DND-41 (cell line): ENCODE measurements around the gene FKBP9.
"Not testable (repeated sequence)": the region's sequence is repeated elsewhere in the genome, so short reads cannot be mapped to it uniquely, and the experiment has no call there.

Experiments used
- ATAC-seq: fragments of 200-7000 bp; cut with Tn5 transposase; 3 replicates; pipeline ENCODE4 v1.9.1; 2021; ENCODE audit warnings: low read depth; ENCODE audit not compliant: insufficient read depth
- DNase-seq: peaks from one replicate; pipeline ENCODE4 v3.0.0-alpha.2; 2020
- H2AFZ ChIP-seq: 2 replicates; pipeline ENCODE4 v1.6.0; 2012; ENCODE audit warnings: low read depth, low read length
- H3K27ac ChIP-seq: 2 replicates; pipeline ENCODE4 v1.5.1; 2012; ENCODE audit warnings: low read length, inconsistent platforms
- H3K27me3 ChIP-seq: fragments of 200-600 bp; sonication (generic); 2 replicates; pipeline ENCODE4 v1.6.0; 2012; ENCODE audit warnings: low read length, mild to moderate bottlenecking, inconsistent platforms; ENCODE audit not compliant: insufficient read depth, poor library complexity
- H3K36me3 ChIP-seq: 2 replicates; pipeline ENCODE4 v1.5.1; 2012; ENCODE audit warnings: low read length, inconsistent platforms; ENCODE audit not compliant: insufficient read depth
- H3K4me1 ChIP-seq: 2 replicates; pipeline ENCODE4 v1.5.1; 2012; ENCODE audit warnings: mild to moderate bottlenecking, low read length; ENCODE audit not compliant: insufficient read depth
- H3K4me2 ChIP-seq: 2 replicates; pipeline ENCODE4 v1.6.0; 2012; ENCODE audit warnings: mild to moderate bottlenecking, moderate library complexity, low read length, inconsistent platforms; ENCODE audit not compliant: insufficient read depth
- H3K4me3 ChIP-seq, 2 experiments: fragments of 200-600 bp in 1 of 2; shearing (Covaris generic) in 1 of 2; 2 replicates each; pipeline ENCODE4 v1.5.1; 2012 to 2016; ENCODE audit warnings: inconsistent platforms in 2 of 2, low read length in 2 of 2, mild to moderate bottlenecking in 2 of 2, low read depth in 1 of 2, moderate library complexity in 1 of 2
- H3K79me2 ChIP-seq: 2 replicates; pipeline ENCODE4 v1.6.0; 2012; ENCODE audit warnings: low read length, inconsistent platforms; ENCODE audit not compliant: insufficient read depth
- H3K9ac ChIP-seq: 2 replicates; pipeline ENCODE4 v1.6.0; 2012; ENCODE audit warnings: low read depth, mild to moderate bottlenecking, inconsistent platforms, low read length, moderate library complexity
- H3K9me3 ChIP-seq: 2 replicates; pipeline ENCODE4 v1.5.1; 2012; ENCODE audit warnings: low read length, moderate library complexity, mild to moderate bottlenecking, inconsistent platforms; ENCODE audit not compliant: insufficient read depth, severe bottlenecking
- H4K20me1 ChIP-seq: 2 replicates; pipeline ENCODE4 v1.6.0; 2012; ENCODE audit warnings: low read length; ENCODE audit not compliant: insufficient read depth
- CTCF ChIP-seq: IDR thresholded peaks from 2 replicates; pipeline ENCODE4 v1.5.1; 2012; ENCODE audit warnings: borderline replicate concordance, low read length, moderate library complexity, mild to moderate bottlenecking; ENCODE audit not compliant: poor library complexity, severe bottlenecking; ENCODE audit errors: extremely low read depth
- EZH2 ChIP-seq: IDR thresholded peaks from 3 replicates; pipeline ENCODE4 v1.6.1; 2012; ENCODE audit warnings: borderline replicate concordance, low read depth, mild to moderate bottlenecking, moderate library complexity, low read length, inconsistent platforms; ENCODE audit not compliant: severe bottlenecking

FKBP9 gene

GRCh38 chr7:32958046-32959025 lies 1.1 kb downstream of the FKBP9 start:
- no peak for DNase-seq
- H3K9ac ChIP-seq: no peak overlapping the region
- no peaks in the 10 kb centered on the region for H3K4me1 ChIP-seq
- no peak for TF ChIP-seq EZH2
- no peak for TF ChIP-seq CTCF
- no peaks in the 10 kb centered on the region for H3K79me2 ChIP-seq
- no peaks in the 10 kb centered on the region for H4K20me1 ChIP-seq
- H3K27ac ChIP-seq: no peak overlapping the region
- no peak overlapping the region for H3K4me2 ChIP-seq
- H2AFZ ChIP-seq: 0 out of 2 replicates have a peak overlapping the region, but pooled peaks have one; percentile 13
- H3K27me3 ChIP-seq: no peaks in the 10 kb centered on the region
- no peaks in the 10 kb centered on the region for H3K36me3 ChIP-seq
- no peak overlapping the region for H3K4me3 ChIP-seq
- H3K9me3 ChIP-seq: no peaks in the 10 kb centered on the region
- no peak for ATAC-seq

- H3K36me3 ChIP-seq, H4K20me1 ChIP-seq, H3K79me2 ChIP-seq, H3K4me1 ChIP-seq, H3K9ac ChIP-seq, DNase-seq, ATAC-seq, H2AFZ ChIP-seq, H3K27ac ChIP-seq, H3K4me2 ChIP-seq, H3K4me3 ChIP-seq, H3K27me3 ChIP-seq, H3K9me3 ChIP-seq: not testable (repeated sequence)
These were observed 6.7 kb downstream of the FKBP9 start for GRCh38 chr7:32963880-32964301.

GRCh38 chr7:32964461-32965159 lies 7.4 kb downstream of the FKBP9 start:
- not testable (repeated sequence) for H3K79me2 ChIP-seq, H3K4me3 ChIP-seq, H3K4me1 ChIP-seq, H3K36me3 ChIP-seq, H3K9me3 ChIP-seq, H3K4me2 ChIP-seq, H3K9ac ChIP-seq, H2AFZ ChIP-seq, H3K27ac ChIP-seq, H4K20me1 ChIP-seq, H3K27me3 ChIP-seq, DNase-seq
- peak; percentile 59; the same call in 2 of the 3 replicates for ATAC-seq

- not testable (repeated sequence) for H3K4me2 ChIP-seq, H3K27me3 ChIP-seq, H2AFZ ChIP-seq, H3K79me2 ChIP-seq, H3K9me3 ChIP-seq, ATAC-seq, H3K9ac ChIP-seq, H4K20me1 ChIP-seq, H3K4me1 ChIP-seq, H3K4me3 ChIP-seq, DNase-seq, H3K36me3 ChIP-seq, H3K27ac ChIP-seq
These were observed 9.4 kb downstream of the FKBP9 start for GRCh38 chr7:32966489-32967267.

GRCh38 chr7:32967268-32967582 lies 10.0 kb downstream of the FKBP9 start:
- H3K4me1 ChIP-seq, H3K79me2 ChIP-seq, H2AFZ ChIP-seq, H3K36me3 ChIP-seq, H4K20me1 ChIP-seq, H3K9me3 ChIP-seq, ATAC-seq, H3K27ac ChIP-seq, H3K27me3 ChIP-seq, H3K4me3 ChIP-seq, H3K4me2 ChIP-seq, DNase-seq, H3K9ac ChIP-seq: not testable (repeated sequence)

- not testable (repeated sequence) for H3K4me2 ChIP-seq, H3K9me3 ChIP-seq, DNase-seq, H4K20me1 ChIP-seq, ATAC-seq, H3K4me1 ChIP-seq, H3K9ac ChIP-seq, H3K27ac ChIP-seq, H3K27me3 ChIP-seq, H2AFZ ChIP-seq, H3K36me3 ChIP-seq, H3K4me3 ChIP-seq, H3K79me2 ChIP-seq
These were observed 14.7 kb downstream of the FKBP9 start for GRCh38 chr7:32971967-32972366.

GRCh38 chr7:32977159-32977558 lies 19.9 kb downstream of the FKBP9 start:
- H3K4me3 ChIP-seq, H3K79me2 ChIP-seq, H3K9ac ChIP-seq, H4K20me1 ChIP-seq, H2AFZ ChIP-seq, ATAC-seq, H3K4me2 ChIP-seq, H3K27me3 ChIP-seq, H3K27ac ChIP-seq, H3K4me1 ChIP-seq, DNase-seq, H3K36me3 ChIP-seq, H3K9me3 ChIP-seq: not testable (repeated sequence)
